Central memory CD4-positive, alpha-beta T cell (primary cell): ENCODE data around the gene SLC4A9.

Experiments used
- DNase-seq: peaks from one replicate; pipeline ENCODE4 v3.0.0; 2022
- total RNA-seq, 3 experiments: gene quantifications; one replicate each; lab custom pipeline; 2026; lab: John Stamatoyannopoulos, UW

The SLC4A9 gene
- 0.04 to 0.19 (median 0.16) reads per million in 3 experiments for total RNA-seq

GRCh38 chr5:140360101-140360500 is at the start of gene SLC4A9:
TSS of gene SLC4A9 (plus strand) at chr5:140360194. CDS start at chr5:140360237, 43 bp downstream.
- no peak for DNase-seq

- no peak for DNase-seq
These were observed 49.6 kb upstream of the SLC4A9 start for GRCh38 chr5:140310434-140310833.

- no peak for DNase-seq
These were observed 49.0 kb upstream of the SLC4A9 start for GRCh38 chr5:140311011-140311467.

GRCh38 chr5:140312067-140312790 is 47.8 kb upstream of the SLC4A9 start:
- DNase-seq = no peak

GRCh38 chr5:140312791-140313189 is 47.2 kb upstream of the SLC4A9 start:
- no peak for DNase-seq

- DNase-seq = no peak
These were observed 42.1 kb upstream of the SLC4A9 start for GRCh38 chr5:140317859-140318258.

GRCh38 chr5:140318792-140319191 is 41.2 kb upstream of the SLC4A9 start:
- DNase-seq = no peak

GRCh38 chr5:140319833-140320232 is 40.2 kb upstream of the SLC4A9 start:
- DNase-seq = no peak

GRCh38 chr5:140321796-140322195 is 38.2 kb upstream of the SLC4A9 start:
- DNase-seq = no peak

GRCh38 chr5:140322751-140323731 is 37.0 kb upstream of the SLC4A9 start:
- no peak for DNase-seq

GRCh38 chr5:140324041-140324600 is 35.9 kb upstream of the SLC4A9 start:
- DNase-seq = no peak

GRCh38 chr5:140324617-140325241 is 35.3 kb upstream of the SLC4A9 start:
- DNase-seq = no peak

- no peak for DNase-seq
These were observed 34.5 kb upstream of the SLC4A9 start for GRCh38 chr5:140325486-140325885.

GRCh38 chr5:140327589-140327988 is 32.4 kb upstream of the SLC4A9 start:
- DNase-seq = no peak

- no peak for DNase-seq
These were observed 31.8 kb upstream of the SLC4A9 start for GRCh38 chr5:140328036-140328764.

- DNase-seq = no peak
These were observed 30.1 kb upstream of the SLC4A9 start for GRCh38 chr5:140329739-140330481.

GRCh38 chr5:140331638-140332037 is 28.4 kb upstream of the SLC4A9 start:
- no peak for DNase-seq

- DNase-seq = no peak
These were observed 23.6 kb upstream of the SLC4A9 start for GRCh38 chr5:140336388-140336787.

GRCh38 chr5:140337880-140338279 is 22.1 kb upstream of the SLC4A9 start:
- DNase-seq = no peak

GRCh38 chr5:140338336-140338735 is 21.7 kb upstream of the SLC4A9 start:
- no peak for DNase-seq

- DNase-seq = no peak
These were observed 21.1 kb upstream of the SLC4A9 start for GRCh38 chr5:140338908-140339307.
